HG03060 (cell line): Measurements from ENCODE around the gene GAS6.
"Not testable (repeated sequence)": the region's sequence is repeated elsewhere in the genome, so short reads cannot be mapped to it uniquely, and the experiment has no call there.

Experiments
- ATAC-seq: cut with Tn5 transposase; IDR thresholded peaks from one replicate; pipeline ENCODE4 v1.9.1; 2021; ENCODE audit warnings: low read depth, moderate number of reproducible peaks; ENCODE audit not compliant: unreplicated experiment

Gene GAS6

DNA sequence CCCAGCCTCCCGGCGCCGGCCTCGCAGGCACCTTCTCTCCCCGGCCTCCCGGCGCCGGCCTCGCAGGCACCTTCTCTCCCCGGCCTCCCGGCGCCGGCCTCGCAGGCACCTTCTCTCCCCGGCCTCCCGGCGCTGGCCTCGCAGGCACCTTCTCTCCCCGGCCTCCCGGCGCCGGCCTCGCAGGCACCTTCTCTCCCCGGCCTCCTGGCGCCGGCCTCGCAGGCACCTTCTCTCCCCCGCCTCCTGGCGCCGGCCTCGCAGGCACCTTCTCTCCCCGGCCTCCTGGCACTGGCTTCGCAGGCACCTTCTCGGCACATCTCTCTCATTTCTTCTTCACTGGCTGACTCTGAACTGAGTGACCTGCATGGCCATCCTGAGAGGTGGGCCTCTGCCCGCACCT lies 37.4 kb downstream of the GAS6 start:
- ATAC-seq: not testable (repeated sequence)

- no peak for ATAC-seq
Observed at GRCh38 chr13:113825841-113826240, 38.0 kb downstream of the GAS6 start.

DNA sequence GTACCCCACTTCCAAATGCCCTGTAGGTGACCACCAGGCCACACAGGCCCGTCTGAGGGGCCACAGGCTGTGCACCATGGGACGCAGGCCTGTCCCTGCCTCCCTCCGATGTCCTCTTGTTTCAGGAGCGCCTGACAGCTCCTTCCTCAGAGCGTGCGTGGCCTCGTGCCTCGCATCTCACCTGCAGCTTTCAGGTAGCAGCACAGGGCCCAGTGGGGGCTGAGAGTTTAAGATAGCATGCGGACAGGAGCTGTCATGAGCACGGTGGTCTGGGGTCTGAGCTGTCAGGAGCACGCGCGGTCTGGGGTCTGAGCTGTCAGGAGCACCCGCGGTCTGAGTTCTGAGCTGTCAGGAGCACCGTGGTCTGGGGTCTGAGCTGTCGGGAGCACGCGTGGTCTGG lies 40.1 kb downstream of the GAS6 start:
- no peak for ATAC-seq

- ATAC-seq: no peak
Observed at GRCh38 chr13:113822956-113823744, 40.7 kb downstream of the GAS6 start.

DNA sequence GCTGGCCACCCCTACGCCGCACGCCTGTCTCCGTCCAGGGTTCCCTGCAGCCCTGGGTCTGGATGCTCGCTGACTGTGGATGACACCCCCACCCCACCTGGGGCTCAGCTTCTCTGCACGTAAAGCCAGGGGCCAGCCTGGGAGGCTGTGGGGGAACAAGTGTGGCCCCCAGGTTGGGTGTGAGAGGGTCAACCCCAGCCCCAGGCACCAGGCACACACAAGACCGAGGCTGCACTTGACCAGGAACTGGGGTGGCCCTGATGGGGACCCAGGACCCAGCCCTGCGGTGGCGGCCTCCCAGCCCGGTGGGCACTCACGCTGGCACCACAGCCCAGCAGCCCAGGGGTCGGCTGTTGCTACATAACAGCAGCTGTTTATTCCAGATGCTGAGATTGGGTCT lies 41.6 kb downstream of the GAS6 start:
- no peak for ATAC-seq

- ATAC-seq: no peak
Observed at GRCh38 chr13:113821847-113822246, 42.0 kb downstream of the GAS6 start.

GRCh38 chr13:113820813-113821651 lies 42.8 kb downstream of the GAS6 start:
- no peak for ATAC-seq

- no peak for ATAC-seq
Observed at GRCh38 chr13:113819731-113820715, 43.9 kb downstream of the GAS6 start.

- ATAC-seq: no peak
Observed at GRCh38 chr13:113819341-113819730, 44.5 kb downstream of the GAS6 start.

DNA sequence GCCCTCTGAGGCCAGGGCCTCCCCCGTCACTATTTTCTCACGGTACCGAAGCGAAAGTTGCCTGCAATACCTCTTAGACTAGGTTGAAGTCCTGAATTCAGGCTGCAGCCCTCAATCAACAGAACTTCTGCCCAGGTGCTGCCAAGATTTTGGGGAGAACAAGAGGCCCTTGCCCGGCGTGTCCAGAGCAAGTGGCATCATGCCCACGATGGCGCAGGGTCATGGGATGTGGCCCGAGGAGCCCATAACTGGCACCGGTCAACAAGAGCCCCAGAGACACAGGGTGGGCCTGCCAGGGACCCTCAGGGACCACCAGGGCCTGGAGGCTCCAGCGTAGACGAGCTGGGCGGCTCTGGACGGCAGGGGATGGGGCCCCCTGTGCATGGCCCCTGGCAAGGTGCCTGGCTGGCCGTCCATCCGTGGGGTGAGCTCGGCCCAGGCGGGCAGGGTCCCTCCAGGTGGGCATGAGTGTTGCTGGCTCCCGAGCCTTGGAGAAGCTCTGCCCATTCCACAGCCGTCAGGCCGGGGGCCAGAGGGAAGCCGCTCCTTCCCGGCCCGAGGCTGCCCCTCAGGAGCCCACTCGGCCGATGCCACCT lies 45.1 kb downstream of the GAS6 start:
- no peak for ATAC-seq

GRCh38 chr13:113817860-113818691 lies 45.8 kb downstream of the GAS6 start:
- no peak for ATAC-seq

DNA sequence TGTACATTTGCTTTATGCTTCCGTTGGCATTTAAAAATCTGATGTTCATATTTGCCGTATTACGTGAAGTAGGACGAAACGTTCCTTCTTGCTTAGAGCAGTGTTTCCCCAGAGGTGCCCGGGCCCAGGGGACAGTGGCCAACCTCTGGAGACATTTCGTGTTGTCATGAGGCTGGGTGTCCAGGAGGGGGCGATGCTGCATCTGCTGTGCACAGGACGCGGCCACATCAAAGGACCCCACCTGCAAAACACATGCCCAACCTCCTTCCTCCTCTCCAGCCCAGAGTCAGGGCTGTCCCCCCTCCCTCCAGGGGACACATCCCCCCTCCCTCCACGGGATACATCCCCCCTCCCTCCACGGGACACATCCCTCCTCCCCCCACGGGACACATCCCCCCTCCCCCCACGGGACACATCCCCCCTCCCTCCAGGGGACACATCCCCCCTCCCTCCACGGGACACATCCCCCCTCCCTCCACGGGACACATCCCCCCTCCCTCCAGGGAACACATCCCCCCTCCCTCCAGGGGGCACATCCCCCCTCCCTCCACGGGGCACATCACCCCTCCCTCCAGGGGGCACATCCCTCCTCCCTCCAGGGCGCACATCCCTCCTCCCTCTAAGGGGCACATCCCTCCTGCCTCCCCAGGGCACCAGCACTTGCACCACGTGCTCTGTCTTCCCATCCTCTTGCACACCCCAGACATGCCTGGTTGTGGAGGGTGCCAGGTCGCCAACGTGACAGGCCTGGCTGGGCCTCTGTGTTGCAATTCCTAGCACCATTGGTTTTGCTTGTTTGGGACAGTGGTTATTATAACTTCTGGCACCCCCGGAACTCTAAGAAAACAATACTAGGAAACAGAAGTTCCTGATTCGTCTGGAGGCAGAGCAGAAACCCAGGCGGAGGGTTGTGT lies 46.7 kb downstream of the GAS6 start:
- no peak for ATAC-seq

DNA sequence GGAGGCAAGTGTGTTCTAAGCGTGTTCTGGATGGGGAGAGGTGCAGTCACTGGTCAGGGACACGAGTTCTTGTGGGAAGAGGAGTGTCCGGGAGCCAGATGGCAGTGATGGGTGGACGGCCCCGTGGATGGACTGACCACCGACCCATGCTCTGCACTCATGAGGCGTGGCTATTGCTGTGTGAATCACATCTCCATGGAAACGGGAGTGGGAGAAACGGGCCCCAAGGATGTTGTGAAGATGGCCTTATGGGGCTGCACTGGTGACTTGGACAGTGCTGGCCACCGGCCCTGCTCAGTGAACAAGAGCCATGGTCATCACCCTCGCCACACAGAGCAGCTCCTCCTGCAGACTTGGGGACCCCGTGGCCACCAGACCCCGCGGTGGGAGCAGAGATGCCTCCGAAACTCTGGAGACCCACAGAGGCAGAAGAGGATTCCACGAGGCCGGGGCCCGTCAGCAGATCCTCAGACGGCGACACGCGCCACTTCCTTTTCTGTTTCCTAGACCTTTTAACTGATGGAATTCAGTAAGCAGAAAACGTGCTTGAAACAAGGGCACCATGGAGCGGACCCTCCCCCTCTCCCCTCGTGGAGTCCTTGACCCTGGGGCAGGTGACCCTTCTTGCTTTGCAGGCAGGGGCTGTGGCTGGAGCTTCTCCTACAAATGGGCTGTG lies 47.5 kb downstream of the GAS6 start:
- no peak for ATAC-seq

GRCh38 chr13:113815151-113816058 lies 48.5 kb downstream of the GAS6 start:
- no peak for ATAC-seq

DNA sequence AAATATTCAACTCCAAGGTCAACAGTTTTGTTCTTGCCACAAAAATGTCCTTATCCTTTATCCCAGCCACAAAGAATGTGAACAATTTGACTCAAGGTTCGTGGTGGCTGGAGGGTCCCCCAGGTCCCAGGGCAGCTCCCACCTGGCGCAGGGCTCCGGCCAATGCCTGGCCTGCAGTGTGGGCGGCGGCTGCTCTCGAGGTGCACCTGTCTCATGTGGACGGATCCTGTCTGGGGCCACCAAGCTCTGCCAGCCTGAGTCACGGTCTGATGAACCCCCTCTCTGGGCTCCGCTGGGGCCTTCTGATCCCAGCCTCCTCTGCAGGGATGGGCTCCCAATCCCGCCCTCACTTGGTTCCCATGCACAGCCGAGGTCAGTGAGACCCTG lies 49.4 kb downstream of the GAS6 start:
- no peak for ATAC-seq

DNA sequence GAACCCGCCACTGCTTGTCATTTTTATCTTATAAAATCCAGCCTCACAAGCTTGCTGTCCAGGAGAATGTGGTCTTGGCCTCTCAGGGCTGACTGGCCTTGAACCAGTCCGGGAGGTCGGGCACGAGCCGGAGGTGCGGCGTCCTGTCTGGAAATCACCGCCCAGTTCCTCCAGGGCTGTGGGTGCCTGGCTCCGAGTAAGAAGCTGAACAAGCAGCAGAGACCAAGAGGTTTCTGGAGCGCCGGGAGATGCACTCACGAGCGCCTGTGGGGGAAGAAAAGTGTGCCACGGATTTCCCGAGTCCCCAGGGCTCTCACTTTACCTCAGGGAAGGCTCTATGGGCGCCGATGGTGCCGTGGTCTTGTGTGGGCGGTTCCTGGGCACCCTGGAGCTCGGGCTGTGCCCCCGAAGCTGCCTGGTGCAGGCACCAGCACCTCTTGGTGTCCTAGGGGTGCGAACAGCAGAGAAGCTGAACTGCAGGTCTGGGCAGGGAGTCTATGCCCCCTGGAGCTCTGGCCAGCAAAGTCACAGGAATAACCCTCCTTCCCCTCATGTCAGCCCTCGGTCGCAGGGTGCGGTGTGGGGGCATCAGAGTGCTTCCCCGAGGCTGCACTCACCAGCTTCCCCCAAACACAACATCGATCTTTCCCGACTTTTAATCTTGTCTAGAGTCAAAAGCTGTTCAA lies 50.0 kb downstream of the GAS6 start:
- no peak for ATAC-seq
